Stimulated activated naive CD8-positive, alpha-beta T cell treated with anti-CD3 and anti-CD28 coated beads, Interleukin-15, Interleukin-2, amounts not matched to agents 100 ng/mL and 50 ng/mL, for 24 hours (primary cell): ENCODE results near the gene H6PD.

ENCODE experiments used
- H3K27ac Mint-ChIP-seq: one replicate; pipeline ENCODE4 v1.8.0; 2021; ENCODE audit warnings: mild to moderate bottlenecking, mixed read lengths
- H3K27me3 Mint-ChIP-seq: one replicate; pipeline ENCODE4 v1.8.0; 2021; ENCODE audit warnings: mixed read lengths
- H3K36me3 Mint-ChIP-seq: one replicate; pipeline ENCODE4 v1.8.0; 2021; ENCODE audit warnings: low read depth, mixed read lengths
- H3K4me1 Mint-ChIP-seq: one replicate; pipeline ENCODE4 v1.8.0; 2021; ENCODE audit warnings: low read depth, mixed read lengths
- H3K4me3 Mint-ChIP-seq: one replicate; pipeline ENCODE4 v1.8.0; 2021; ENCODE audit warnings: mild to moderate bottlenecking, mixed read lengths
- H3K9me3 Mint-ChIP-seq: one replicate; pipeline ENCODE4 v1.8.0; 2021; ENCODE audit warnings: mixed read lengths

Gene H6PD

GRCh38 chr1:9250411-9251381, 16.1 kb downstream of the H6PD start:
- Mint-ChIP-seq H3K27ac (no peak overlapping the region), H3K36me3 (no peaks in the 10 kb centered on the region), H3K9me3 (no peaks in the 10 kb centered on the region), H3K4me3 (no peak overlapping the region), H3K27me3 (no peaks in the 10 kb centered on the region), H3K4me1 (peaks cover 5% of the 10 kb centered on the region)

GRCh38 chr1:9251501-9251900, 16.9 kb downstream of the H6PD start:
- no peak overlapping the region for H3K27ac Mint-ChIP-seq
- H3K36me3 Mint-ChIP-seq, result no peaks in the 10 kb centered on the region

GRCh38 chr1:9253004-9253403, 18.4 kb downstream of the H6PD start:
- H3K27me3 Mint-ChIP-seq, result no peaks in the 10 kb centered on the region
- H3K9me3 Mint-ChIP-seq, result peaks cover under 1% of the 10 kb centered on the region
- peaks cover 5% of the 10 kb centered on the region for H3K4me1 Mint-ChIP-seq
- H3K27ac Mint-ChIP-seq, result no peak overlapping the region
- no peak overlapping the region for H3K4me3 Mint-ChIP-seq
- peaks cover 1% of the 10 kb centered on the region for H3K36me3 Mint-ChIP-seq

More at GRCh38 chr1:9251501-9251900, 16.9 kb downstream of the H6PD start:
- Mint-ChIP-seq H3K4me3 (no peak overlapping the region), H3K9me3 (no peaks in the 10 kb centered on the region), H3K27me3 (no peaks in the 10 kb centered on the region), H3K4me1 (peaks cover 5% of the 10 kb centered on the region)

GRCh38 chr1:9253453-9254105, 19.0 kb downstream of the H6PD start:
- H3K4me1 Mint-ChIP-seq, result peaks cover 5% of the 10 kb centered on the region
- no peak overlapping the region for H3K4me3 Mint-ChIP-seq
- peaks cover 7% of the 10 kb centered on the region for H3K36me3 Mint-ChIP-seq
- peaks cover 6% of the 10 kb centered on the region for H3K9me3 Mint-ChIP-seq
- no peaks in the 10 kb centered on the region for H3K27me3 Mint-ChIP-seq
- H3K27ac Mint-ChIP-seq, result no peak overlapping the region

- Mint-ChIP-seq H3K4me3 (no peak overlapping the region), H3K27me3 (no peaks in the 10 kb centered on the region), H3K9me3 (peaks cover 21% of the 10 kb centered on the region), H3K27ac (no peak overlapping the region), H3K36me3 (peaks cover 18% of the 10 kb centered on the region), H3K4me1 (peaks cover 5% of the 10 kb centered on the region)
These were observed 21.8 kb downstream of the H6PD start for GRCh38 chr1:9256332-9256731.

GRCh38 chr1:9257851-9258250, 23.3 kb downstream of the H6PD start:
- peaks cover 5% of the 10 kb centered on the region for H3K4me1 Mint-ChIP-seq
- no peak overlapping the region for H3K27ac Mint-ChIP-seq

GRCh38 chr1:9258629-9259028, 24.1 kb downstream of the H6PD start:
- Mint-ChIP-seq H3K4me1 (peaks cover 5% of the 10 kb centered on the region), H3K9me3 (peaks cover 21% of the 10 kb centered on the region), H3K4me3 (no peak overlapping the region), H3K27me3 (no peaks in the 10 kb centered on the region), H3K27ac (peak overlapping the region; percentile 7), H3K36me3 (peaks cover 18% of the 10 kb centered on the region)

More at GRCh38 chr1:9257851-9258250, 23.3 kb downstream of the H6PD start:
- Mint-ChIP-seq H3K4me3 (no peak overlapping the region), H3K27me3 (no peaks in the 10 kb centered on the region), H3K9me3 (peaks cover 21% of the 10 kb centered on the region), H3K36me3 (peaks cover 18% of the 10 kb centered on the region)

- H3K27ac Mint-ChIP-seq, result no peak overlapping the region
These were observed 25.6 kb downstream of the H6PD start for GRCh38 chr1:9260059-9260766.

GRCh38 chr1:9261496-9261895, 26.9 kb downstream of the H6PD start:
- Mint-ChIP-seq H3K9me3 (peaks cover 21% of the 10 kb centered on the region), H3K36me3 (peaks cover 18% of the 10 kb centered on the region), H3K4me3 (no peak overlapping the region), H3K4me1 (no peaks in the 10 kb centered on the region), H3K27ac (no peak overlapping the region), H3K27me3 (no peaks in the 10 kb centered on the region)

More at GRCh38 chr1:9260059-9260766, 25.6 kb downstream of the H6PD start:
- no peak overlapping the region for H3K4me3 Mint-ChIP-seq
- H3K9me3 Mint-ChIP-seq, result peaks cover 21% of the 10 kb centered on the region
- H3K27me3 Mint-ChIP-seq, result no peaks in the 10 kb centered on the region
- H3K36me3 Mint-ChIP-seq, result peaks cover 18% of the 10 kb centered on the region
- H3K4me1 Mint-ChIP-seq, result no peaks in the 10 kb centered on the region

GRCh38 chr1:9262096-9262986, 27.8 kb downstream of the H6PD start:
- no peak overlapping the region for H3K4me3 Mint-ChIP-seq
- H3K36me3 Mint-ChIP-seq, result peaks cover 18% of the 10 kb centered on the region

GRCh38 chr1:9263276-9263855, 28.8 kb downstream of the H6PD start:
- Mint-ChIP-seq H3K36me3 (peaks cover 14% of the 10 kb centered on the region), H3K9me3 (peaks cover 17% of the 10 kb centered on the region), H3K27me3 (no peaks in the 10 kb centered on the region), H3K4me3 (no peak overlapping the region), H3K4me1 (no peaks in the 10 kb centered on the region), H3K27ac (no peak overlapping the region)

More at GRCh38 chr1:9262096-9262986, 27.8 kb downstream of the H6PD start:
- H3K27me3 Mint-ChIP-seq, result no peaks in the 10 kb centered on the region
- no peaks in the 10 kb centered on the region for H3K4me1 Mint-ChIP-seq
- H3K9me3 Mint-ChIP-seq, result peaks cover 21% of the 10 kb centered on the region
- H3K27ac Mint-ChIP-seq, result no peak overlapping the region

- Mint-ChIP-seq H3K36me3 (peaks cover 8% of the 10 kb centered on the region), H3K4me1 (no peaks in the 10 kb centered on the region), H3K27me3 (no peaks in the 10 kb centered on the region), H3K4me3 (no peak overlapping the region), H3K9me3 (peaks cover 12% of the 10 kb centered on the region), H3K27ac (no peak overlapping the region)
These were observed 29.7 kb downstream of the H6PD start for GRCh38 chr1:9263984-9264872.

- peaks cover under 1% of the 10 kb centered on the region for H3K36me3 Mint-ChIP-seq
- H3K27me3 Mint-ChIP-seq, result no peaks in the 10 kb centered on the region
- no peak overlapping the region for H3K4me3 Mint-ChIP-seq
- H3K27ac Mint-ChIP-seq, result no peak overlapping the region
- H3K4me1 Mint-ChIP-seq, result no peaks in the 10 kb centered on the region
- H3K9me3 Mint-ChIP-seq, result peaks cover 7% of the 10 kb centered on the region
These were observed 30.5 kb downstream of the H6PD start for GRCh38 chr1:9265037-9265436.
